ENCODE measurements around the gene XIRP2.

Gene XIRP2

GRCh38 chr2:167287212-167287611 lies 398.9 kb downstream of the XIRP2 start:
- no peak for TF ChIP-seq CTCF (IDR thresholded peaks at IDR 0.05; ENCODE audit: insufficient read depth, low read length, poor library complexity, severe bottlenecking)
- Histone ChIP-seq H3K4me3 (replicated peaks; ENCODE audit: low read depth, low read length) (no peak overlapping the region), H3K27me3 (replicated peaks; ENCODE audit: control insufficient read depth, insufficient read depth, low read length) (no peaks in the 10 kb centered on the region), H3K36me3 (ENCODE audit: control insufficient read depth, insufficient read depth, low read length) (no peaks in the 10 kb centered on the region)
- no peak for DNase-seq (ENCODE audit: extremely low read depth, insufficient read length)

- Histone ChIP-seq H3K4me3 (replicated peaks; ENCODE audit: low read depth, low read length) (no peak overlapping the region), H3K27me3 (replicated peaks; ENCODE audit: control insufficient read depth, insufficient read depth, low read length) (no peaks in the 10 kb centered on the region; the same call in 1 of the 2 replicates), H3K36me3 (ENCODE audit: control insufficient read depth, insufficient read depth, low read length) (no peaks in the 10 kb centered on the region)
- TF ChIP-seq CTCF (IDR thresholded peaks at IDR 0.05; ENCODE audit: insufficient read depth, low read length, poor library complexity, severe bottlenecking) = no peak
- no peak for DNase-seq (ENCODE audit: extremely low read depth, insufficient read length)
These were observed 401.6 kb downstream of the XIRP2 start for GRCh38 chr2:167289651-167290410.

GRCh38 chr2:167292430-167293171 lies 404.3 kb downstream of the XIRP2 start, which contains the start of gene B3GALT1:
Gene B3GALT1 (plus strand): TSS chr2:167293001.
- Histone ChIP-seq H3K36me3 (ENCODE audit: control insufficient read depth, insufficient read depth, low read length) (no peaks in the 10 kb centered on the region), H3K4me3 (replicated peaks; ENCODE audit: low read depth, low read length) (peak within 1 kb of the TSS; percentile 61), H3K27me3 (replicated peaks; ENCODE audit: control insufficient read depth, insufficient read depth, low read length) (no peaks in the 10 kb centered on the region; the same call in 1 of the 2 replicates)
- TF ChIP-seq CTCF (IDR thresholded peaks at IDR 0.05; ENCODE audit: insufficient read depth, low read length, poor library complexity, severe bottlenecking) = peak; percentile 32
- DNase-seq (ENCODE audit: extremely low read depth, insufficient read length) = peak; percentile 82

- DNase-seq (ENCODE audit: extremely low read depth, insufficient read length) = peak; percentile 20
- H3K4me3 ChIP-seq (replicated peaks; ENCODE audit: low read depth, low read length) = peak overlapping the region; percentile 8
These were observed 405.0 kb downstream of the XIRP2 start for GRCh38 chr2:167293172-167293781.

More at GRCh38 chr2:167293172-167293781, 405.0 kb downstream of the XIRP2 start:
- no peak for TF ChIP-seq CTCF (IDR thresholded peaks at IDR 0.05; ENCODE audit: insufficient read depth, low read length, poor library complexity, severe bottlenecking)
- Histone ChIP-seq H3K27me3 (replicated peaks; ENCODE audit: control insufficient read depth, insufficient read depth, low read length) (no peaks in the 10 kb centered on the region; the same call in 1 of the 2 replicates), H3K36me3 (ENCODE audit: control insufficient read depth, insufficient read depth, low read length) (no peaks in the 10 kb centered on the region)
